HG03469 (cell line): Measurements from ENCODE around the gene LPCAT3.

Source experiments
- ATAC-seq: cut with Tn5 transposase; IDR thresholded peaks from one replicate; pipeline ENCODE4 v1.9.1; 2021; ENCODE audit warnings: mild to moderate bottlenecking, moderate library complexity, moderate number of reproducible peaks; ENCODE audit not compliant: unreplicated experiment

Gene LPCAT3

GRCh38 chr12:7001921-7002591, 16.2 kb downstream of the LPCAT3 start:
- no peak for ATAC-seq

- ATAC-seq, result no peak
These were observed 19.4 kb downstream of the LPCAT3 start for GRCh38 chr12:6998715-6999451.

GRCh38 chr12:6996040-6996441, 22.2 kb downstream of the LPCAT3 start:
- no peak for ATAC-seq

DNA sequence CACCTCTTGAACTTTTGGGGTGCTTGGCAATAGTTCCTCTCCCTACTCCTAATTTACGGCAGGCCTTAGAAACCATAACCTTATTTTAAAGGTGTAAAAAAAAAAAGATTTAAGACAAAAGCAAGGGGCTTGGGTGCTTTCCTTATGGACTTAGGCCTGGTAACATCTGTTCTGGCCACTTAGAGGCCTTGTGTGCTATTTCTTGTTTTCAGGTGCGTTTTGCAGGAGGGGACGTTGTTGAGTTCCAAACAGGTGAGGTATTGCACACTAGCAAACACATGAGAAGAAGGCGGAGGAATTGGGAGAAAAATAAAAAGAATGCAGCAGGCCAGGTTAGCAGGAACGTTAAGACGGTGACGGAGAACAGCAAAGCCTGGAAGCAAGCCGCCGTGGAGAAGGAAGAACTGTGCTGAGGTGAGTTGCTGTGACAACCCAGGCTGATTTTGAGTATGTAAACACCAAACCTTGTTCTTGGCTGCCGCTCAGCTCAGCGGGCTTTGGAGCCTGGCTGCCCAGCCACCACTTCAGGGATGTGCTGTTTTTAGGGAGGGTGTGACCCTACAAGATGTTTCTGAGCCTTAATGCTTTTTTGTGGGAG, 30.2 kb downstream of the LPCAT3 start:
- ATAC-seq, result no peak

DNA sequence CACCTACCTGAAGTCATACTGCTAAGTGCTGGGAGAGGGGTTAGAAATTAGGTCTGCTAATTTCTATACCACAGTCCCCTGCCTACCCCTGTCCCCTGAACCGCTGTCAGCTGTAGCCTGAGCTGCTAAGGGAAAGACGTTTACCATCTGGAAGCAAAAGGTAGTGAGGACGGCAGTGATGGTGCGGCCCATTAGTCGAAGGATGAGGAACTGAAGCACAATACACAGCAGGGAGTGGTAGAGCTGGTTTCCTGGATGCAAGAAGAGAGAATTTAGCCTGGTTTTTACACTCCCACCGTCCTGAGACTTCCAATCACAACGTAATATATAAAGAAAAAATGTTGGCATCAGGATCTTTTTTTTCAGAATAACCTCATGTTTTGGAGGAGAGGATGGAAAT, 35.7 kb downstream of the LPCAT3 start:
- ATAC-seq, result no peak

DNA sequence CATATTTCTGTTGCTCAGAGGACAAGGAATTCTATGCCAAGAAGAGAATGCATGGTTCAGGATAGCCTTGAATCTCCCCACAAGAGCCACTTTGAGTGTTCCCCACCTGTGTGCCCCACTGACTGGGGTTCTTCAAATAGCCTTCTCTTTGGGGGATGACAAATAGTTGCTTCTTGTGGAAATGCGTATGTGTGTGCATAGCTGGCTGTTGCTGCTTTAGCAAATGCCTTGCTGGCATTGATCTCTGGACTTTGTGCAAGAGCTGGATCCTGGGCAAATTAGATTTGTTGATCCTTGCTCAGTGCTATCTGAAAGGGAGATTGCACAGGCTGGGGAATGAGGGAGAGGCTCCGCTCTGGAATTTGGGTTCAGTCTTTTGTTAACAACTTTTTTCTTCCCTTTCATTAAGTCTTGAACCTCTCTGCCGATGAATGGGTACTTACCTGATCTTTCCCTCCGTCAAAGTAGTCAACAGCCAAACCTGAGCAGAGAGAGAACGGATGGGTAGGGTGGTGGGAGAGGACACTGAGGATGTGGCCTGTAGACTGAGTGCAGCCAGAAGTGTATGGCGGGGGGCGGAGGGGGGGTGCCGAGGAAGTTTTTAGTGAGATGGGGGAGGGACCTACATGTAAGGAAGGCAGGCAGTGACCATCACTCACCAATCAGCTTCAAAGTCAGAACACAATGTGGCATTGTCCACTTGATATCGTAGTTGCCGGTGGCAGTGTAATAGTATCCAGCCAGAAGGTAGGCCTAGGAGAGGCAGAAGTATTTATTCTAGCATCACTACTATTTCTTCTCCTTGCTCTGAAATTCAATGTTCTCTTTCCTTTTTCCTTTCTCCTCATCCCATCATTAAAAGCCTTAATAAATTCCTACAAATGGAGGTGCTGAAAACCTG, 36.9 kb downstream of the LPCAT3 start:
- ATAC-seq, result no peak

DNA sequence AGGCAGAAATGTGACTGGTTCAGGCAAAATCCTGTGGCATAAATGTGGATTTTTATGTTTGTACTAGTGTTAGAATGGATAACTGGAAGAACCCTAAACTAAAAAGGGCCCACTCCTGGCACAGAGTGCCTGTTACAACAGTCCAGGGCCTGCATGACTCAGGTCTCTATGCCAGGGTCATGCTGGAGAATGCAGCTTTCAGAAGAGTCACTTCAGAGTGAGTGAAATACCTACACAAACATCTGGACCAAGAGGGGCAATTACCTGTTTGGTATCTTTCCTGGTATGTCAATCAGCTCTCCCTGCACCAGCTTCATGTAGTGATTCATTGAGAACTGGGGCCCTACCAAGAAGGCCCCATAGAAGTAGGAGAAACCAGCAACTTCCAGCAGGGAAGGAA, 37.5 kb downstream of the LPCAT3 start:
- ATAC-seq, result no peak

- ATAC-seq, result no peak
These were observed 38.2 kb downstream of the LPCAT3 start for GRCh38 chr12:6980075-6980474.

DNA sequence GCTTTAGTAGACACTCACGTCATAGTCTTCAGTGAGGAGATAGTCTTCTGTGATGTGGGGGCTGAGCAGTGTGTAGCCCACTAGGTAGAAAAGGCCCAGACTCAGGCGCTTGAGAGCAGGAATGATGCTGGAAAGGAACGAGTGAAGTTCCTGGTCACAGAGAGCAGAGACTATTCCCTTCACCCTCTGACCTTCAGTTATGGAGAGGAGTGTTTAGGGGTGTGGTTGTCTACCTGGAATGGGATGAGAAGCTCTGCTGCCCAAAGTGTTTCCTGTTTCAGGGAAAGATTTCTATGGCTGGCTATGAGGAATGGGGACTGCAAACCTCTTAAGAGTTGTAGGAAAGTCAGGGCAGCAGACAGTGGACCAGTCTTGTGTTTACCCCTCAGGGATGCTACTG, 38.8 kb downstream of the LPCAT3 start:
- ATAC-seq, result no peak

- no peak for ATAC-seq
These were observed 39.3 kb downstream of the LPCAT3 start for GRCh38 chr12:6979021-6979420.

DNA sequence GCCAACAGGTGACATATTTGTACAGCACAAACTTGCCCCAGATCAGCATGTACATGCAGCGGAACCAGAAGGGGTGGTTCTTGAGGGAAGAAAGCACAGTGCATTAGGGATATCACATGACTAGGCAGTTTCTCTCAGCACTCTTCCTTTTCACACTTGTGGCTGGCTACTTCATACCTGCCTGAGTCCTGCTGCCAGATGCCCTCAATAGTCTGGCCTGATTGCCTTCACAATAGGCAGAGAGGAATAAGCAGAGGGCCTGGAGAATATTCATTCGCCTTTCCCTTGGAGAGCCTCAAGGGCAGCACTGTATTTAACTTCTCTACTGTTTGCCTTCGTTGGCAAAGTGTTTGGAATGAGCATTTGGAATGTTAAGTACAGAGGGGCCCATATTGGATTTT, 39.7 kb downstream of the LPCAT3 start:
- ATAC-seq, result no peak

GRCh38 chr12:6978188-6978587, 40.1 kb downstream of the LPCAT3 start:
- ATAC-seq, result no peak

GRCh38 chr12:6977653-6978052, 40.6 kb downstream of the LPCAT3 start:
- no peak for ATAC-seq

DNA sequence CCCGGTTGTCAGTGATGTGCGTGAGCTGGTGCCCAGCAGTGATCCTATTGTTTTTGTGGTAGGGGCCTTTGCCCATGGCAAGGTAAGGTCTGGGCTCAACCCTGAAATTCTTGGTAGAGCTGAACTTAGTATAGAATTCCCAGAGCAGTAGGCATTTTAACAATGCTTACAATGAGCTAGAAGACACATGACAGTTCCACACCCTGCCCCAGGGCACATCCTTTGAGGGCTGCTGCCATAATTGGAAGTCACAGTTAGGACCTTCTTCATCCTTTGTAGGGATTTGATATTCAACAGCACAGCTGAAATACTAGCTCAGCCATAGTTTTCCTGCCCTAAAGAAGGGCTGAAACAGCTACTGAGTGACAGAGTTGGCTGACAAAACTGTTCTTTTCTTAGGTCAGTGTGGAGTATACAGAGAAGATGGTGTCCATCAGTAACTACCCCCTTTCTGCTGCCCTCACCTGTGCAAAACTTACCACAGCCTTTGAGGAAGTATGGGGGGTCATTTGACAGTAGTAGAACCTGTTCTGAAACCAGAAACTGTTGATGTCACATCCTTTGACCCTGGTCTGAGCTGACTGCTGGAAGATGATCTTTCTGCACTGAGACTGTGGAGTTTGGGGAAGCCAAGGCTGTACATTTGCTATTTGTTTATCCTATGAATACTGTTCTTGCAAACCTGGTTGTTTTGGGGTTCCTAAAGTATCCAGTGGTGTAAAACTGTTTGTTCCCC, 42.8 kb downstream of the LPCAT3 start:
- ATAC-seq, result no peak

DNA sequence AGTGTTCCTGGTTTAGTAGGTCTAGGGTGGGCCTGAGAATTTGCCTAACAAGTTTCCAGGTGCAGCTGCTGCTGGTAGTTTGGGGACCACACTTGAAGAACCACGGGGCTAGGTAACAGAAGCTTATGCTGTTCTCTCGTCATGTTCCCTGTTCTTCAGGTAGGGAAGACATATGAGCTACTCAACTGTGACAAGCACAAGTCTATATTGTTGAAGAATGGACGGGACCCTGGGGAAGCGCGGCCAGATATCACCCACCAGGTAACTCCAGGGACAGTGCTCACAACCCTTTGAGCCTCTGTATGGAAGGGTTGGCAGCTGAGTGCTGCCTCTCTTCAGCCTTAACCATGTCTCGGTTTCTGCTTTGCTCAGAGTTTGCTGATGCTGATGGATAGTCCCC, 44.1 kb downstream of the LPCAT3 start:
- no peak for ATAC-seq

- no peak for ATAC-seq
These were observed 48.2 kb downstream of the LPCAT3 start for GRCh38 chr12:6970096-6970527.

- no peak for ATAC-seq
These were observed 49.9 kb downstream of the LPCAT3 start for GRCh38 chr12:6968426-6968825.

- no peak for ATAC-seq
These were observed 50.6 kb downstream of the LPCAT3 start for GRCh38 chr12:6967651-6968100.

DNA sequence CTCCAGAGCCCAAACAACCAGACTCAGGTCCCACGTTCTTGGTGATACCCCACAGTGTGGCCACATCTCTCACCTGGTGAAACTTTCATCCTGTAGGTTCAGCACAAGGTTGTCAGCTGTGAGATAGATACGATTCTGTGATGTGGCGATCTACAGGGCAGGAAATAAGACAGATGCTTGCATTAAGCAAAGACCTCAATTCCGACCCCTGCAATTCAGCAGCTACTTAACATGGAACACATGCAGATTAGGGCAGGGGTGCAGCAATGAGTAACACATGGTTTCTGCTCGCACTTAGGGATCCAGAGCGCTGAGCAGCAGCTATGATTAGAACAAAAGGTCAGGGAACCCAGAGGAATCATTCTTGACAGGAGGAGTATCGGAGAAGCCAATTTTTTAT, 51.9 kb downstream of the LPCAT3 start:
- ATAC-seq, result no peak

DNA sequence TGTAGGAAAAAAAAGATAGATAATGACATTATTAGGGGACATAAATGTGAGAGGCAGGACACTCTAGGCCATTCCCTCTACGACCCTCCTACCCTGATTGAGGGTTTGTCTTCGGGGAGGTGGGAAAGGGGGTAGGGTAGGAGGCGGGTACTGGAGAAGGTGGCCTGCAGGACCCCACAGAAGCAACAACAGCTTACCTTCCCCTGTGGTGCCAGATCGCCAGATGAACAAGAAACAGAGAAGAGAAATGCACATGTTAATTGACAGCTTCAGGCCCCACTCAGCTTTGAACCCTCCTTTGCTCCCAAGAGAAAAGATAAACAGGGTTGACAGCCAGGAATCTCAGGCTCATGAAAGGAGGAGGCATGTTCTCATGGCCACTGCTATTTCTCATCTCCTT, 52.6 kb downstream of the LPCAT3 start:
- no peak for ATAC-seq
